ENCODE results near the gene MDH1. TPM values are rescaled to one million over a fixed set of nuclear protein-coding genes. Genes with fewer than 3 reads are reported as not detected.
"Not testable (repeated sequence)": the region's sequence is repeated elsewhere in the genome, so short reads cannot be mapped to it uniquely, and the experiment has no call there.

MDH1 gene
- total RNA-seq, 1 donor from 2014 or later, result 103 TPM

GRCh38 chr2:63614448-63614968 is 25.7 kb downstream of the MDH1 start:
- DNase-seq (ENCODE audit: low spot score), result no peak
- no peak overlapping the region for H3K27ac Mint-ChIP-seq (ENCODE audit: unreplicated experiment)
- H3K4me3 Mint-ChIP-seq (ENCODE audit: unreplicated experiment), result no peak overlapping the region
- TF ChIP-seq CTCF (IDR thresholded peaks at IDR 0.05), result no peak
- no peaks in the 10 kb centered on the region for H3K36me3 Mint-ChIP-seq (ENCODE audit: low read depth)
- H3K27me3 Mint-ChIP-seq (ENCODE audit: low read depth), result no peaks in the 10 kb centered on the region
- H3K9me3 Mint-ChIP-seq (ENCODE audit: low read depth), result no peaks in the 10 kb centered on the region
- H3K4me1 Mint-ChIP-seq (ENCODE audit: low read depth), result peaks cover 14% of the 10 kb centered on the region

- Mint-ChIP-seq H3K27me3 (ENCODE audit: low read depth) (no peaks in the 10 kb centered on the region), H3K4me3 (ENCODE audit: unreplicated experiment) (no peak overlapping the region), H3K9me3 (ENCODE audit: low read depth) (no peaks in the 10 kb centered on the region), H3K36me3 (ENCODE audit: low read depth) (no peaks in the 10 kb centered on the region), H3K4me1 (ENCODE audit: low read depth) (peaks cover 14% of the 10 kb centered on the region), H3K27ac (ENCODE audit: unreplicated experiment) (peak overlapping the region; percentile 24)
- TF ChIP-seq CTCF (IDR thresholded peaks at IDR 0.05), result no peak
- no peak for DNase-seq (ENCODE audit: low spot score)
Observed at GRCh38 chr2:63614983-63615945, 26.5 kb downstream of the MDH1 start.

GRCh38 chr2:63617366-63617765 is 28.6 kb downstream of the MDH1 start:
- H3K9me3 Mint-ChIP-seq (ENCODE audit: low read depth), result no peaks in the 10 kb centered on the region
- no peak overlapping the region for H3K27ac Mint-ChIP-seq (ENCODE audit: unreplicated experiment)
- H3K27me3 Mint-ChIP-seq (ENCODE audit: low read depth), result no peaks in the 10 kb centered on the region
- H3K36me3 Mint-ChIP-seq (ENCODE audit: low read depth), result no peaks in the 10 kb centered on the region
- peaks cover 14% of the 10 kb centered on the region for H3K4me1 Mint-ChIP-seq (ENCODE audit: low read depth)
- DNase-seq (ENCODE audit: low spot score), result no peak
- H3K4me3 Mint-ChIP-seq (ENCODE audit: unreplicated experiment), result no peak overlapping the region
- no peak for TF ChIP-seq CTCF (IDR thresholded peaks at IDR 0.05)

- Mint-ChIP-seq H3K27ac (ENCODE audit: unreplicated experiment) (no peak overlapping the region), H3K36me3 (ENCODE audit: low read depth) (no peaks in the 10 kb centered on the region), H3K4me3 (ENCODE audit: unreplicated experiment) (no peak overlapping the region), H3K9me3 (ENCODE audit: low read depth) (no peaks in the 10 kb centered on the region), H3K4me1 (ENCODE audit: low read depth) (peaks cover 9% of the 10 kb centered on the region), H3K27me3 (ENCODE audit: low read depth) (peaks cover 13% of the 10 kb centered on the region)
- DNase-seq (ENCODE audit: low spot score), result no peak
- no peak for TF ChIP-seq CTCF (IDR thresholded peaks at IDR 0.05)
Observed at GRCh38 chr2:63619328-63619727, 30.6 kb downstream of the MDH1 start.

GRCh38 chr2:63622751-63623150 is 34.0 kb downstream of the MDH1 start:
- Mint-ChIP-seq H3K9me3 (ENCODE audit: low read depth) (no peaks in the 10 kb centered on the region), H3K4me3 (ENCODE audit: unreplicated experiment) (no peak overlapping the region), H3K36me3 (ENCODE audit: low read depth) (no peaks in the 10 kb centered on the region), H3K4me1 (ENCODE audit: low read depth) (no peaks in the 10 kb centered on the region), H3K27me3 (ENCODE audit: low read depth) (peaks cover 14% of the 10 kb centered on the region), H3K27ac (ENCODE audit: unreplicated experiment) (no peak overlapping the region)
- DNase-seq (ENCODE audit: low spot score), result no peak
- no peak for TF ChIP-seq CTCF (IDR thresholded peaks at IDR 0.05)

GRCh38 chr2:63623763-63624162 is 35.0 kb downstream of the MDH1 start:
- DNase-seq (ENCODE audit: low spot score); H3K4me3 Mint-ChIP-seq (ENCODE audit: unreplicated experiment); H3K9me3 Mint-ChIP-seq (ENCODE audit: low read depth); H3K4me1 Mint-ChIP-seq (ENCODE audit: low read depth); H3K27ac Mint-ChIP-seq (ENCODE audit: unreplicated experiment); H3K36me3 Mint-ChIP-seq (ENCODE audit: low read depth): not testable (repeated sequence)
- peaks cover 14% of the 10 kb centered on the region for H3K27me3 Mint-ChIP-seq (ENCODE audit: low read depth)
